ENCODE data around the gene MAK. TPM values are rescaled to one million over a fixed set of nuclear protein-coding genes. Genes with fewer than 3 reads are reported as not detected.

MAK gene
- total and polyA plus RNA-seq, 10 donors = 0.05 to 2.2 (median 0.78) TPM

DNA sequence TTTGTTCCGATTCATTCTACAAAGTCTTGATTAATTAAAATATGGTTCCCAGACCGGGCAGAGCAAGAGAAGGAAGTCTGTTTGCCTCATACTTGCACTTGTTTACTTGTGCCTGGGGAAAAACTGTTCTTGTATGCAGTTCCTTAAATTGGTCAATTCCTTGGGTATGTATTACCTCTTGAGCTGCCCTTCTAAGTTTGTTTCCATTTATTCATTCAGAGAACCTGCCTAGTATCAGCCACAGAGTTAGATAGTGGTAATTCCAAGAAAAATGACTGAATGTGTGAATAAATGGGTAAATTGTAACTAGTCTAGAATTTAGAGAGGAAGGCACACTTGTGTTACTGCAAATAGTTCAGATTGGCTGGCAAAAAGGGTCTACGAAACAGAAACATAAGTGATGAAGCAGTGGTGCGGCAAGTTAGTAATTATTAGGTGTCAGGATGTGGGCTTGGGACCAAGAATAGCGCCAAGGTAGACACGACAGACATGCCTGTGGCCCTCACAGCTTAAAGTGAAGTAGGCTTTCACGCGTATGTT lies 525 bp upstream of the MAK start:
- Histone ChIP-seq H3K27ac (peak overlapping the region in 7 of 8 donors; percentile 54 to 86 (median 70)), H3K27me3 (replicated peaks in 1 of 7) (peaks cover 0 to 66% (median 27%) of the 10 kb centered on the region in 7 donors), H3K36me3 (no peaks in the 10 kb centered on the region), H3K4me1 (peaks cover 4 to 27% (median 22%) of the 10 kb centered on the region in 6 donors), H3K9me3 (peaks cover 0 to 9% (median 0%) of the 10 kb centered on the region in 8 donors), H3K4me3 (peak overlapping the region; percentile 40 to 81 (median 72))
- TF ChIP-seq POLR2A (IDR thresholded peaks at IDR 0.05) = no peak
- no peak for TF ChIP-seq POLR2AphosphoS5 (IDR thresholded peaks at IDR 0.05)
- TF ChIP-seq, protein P1, sequence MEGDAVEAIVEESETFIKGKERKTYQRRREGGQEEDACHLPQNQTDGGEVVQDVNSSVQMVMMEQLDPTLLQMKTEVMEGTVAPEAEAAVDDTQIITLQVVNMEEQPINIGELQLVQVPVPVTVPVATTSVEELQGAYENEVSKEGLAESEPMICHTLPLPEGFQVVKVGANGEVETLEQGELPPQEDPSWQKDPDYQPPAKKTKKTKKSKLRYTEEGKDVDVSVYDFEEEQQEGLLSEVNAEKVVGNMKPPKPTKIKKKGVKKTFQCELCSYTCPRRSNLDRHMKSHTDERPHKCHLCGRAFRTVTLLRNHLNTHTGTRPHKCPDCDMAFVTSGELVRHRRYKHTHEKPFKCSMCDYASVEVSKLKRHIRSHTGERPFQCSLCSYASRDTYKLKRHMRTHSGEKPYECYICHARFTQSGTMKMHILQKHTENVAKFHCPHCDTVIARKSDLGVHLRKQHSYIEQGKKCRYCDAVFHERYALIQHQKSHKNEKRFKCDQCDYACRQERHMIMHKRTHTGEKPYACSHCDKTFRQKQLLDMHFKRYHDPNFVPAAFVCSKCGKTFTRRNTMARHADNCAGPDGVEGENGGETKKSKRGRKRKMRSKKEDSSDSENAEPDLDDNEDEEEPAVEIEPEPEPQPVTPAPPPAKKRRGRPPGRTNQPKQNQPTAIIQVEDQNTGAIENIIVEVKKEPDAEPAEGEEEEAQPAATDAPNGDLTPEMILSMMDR (IDR thresholded peaks at IDR 0.05 in 8 of 11, conservative IDR thresholded peaks at IDR 0.05 in 3 of 11) = no peak
- intact Hi-C loops (cut with DNase I; ENCODE audit: low total_unique reads) = no loop called here
- no peak for DNase-seq
- WGBS, 5 donors = 43 to 55% (median 51%) methylated on average over 8 of the region's 8 CpGs

DNA sequence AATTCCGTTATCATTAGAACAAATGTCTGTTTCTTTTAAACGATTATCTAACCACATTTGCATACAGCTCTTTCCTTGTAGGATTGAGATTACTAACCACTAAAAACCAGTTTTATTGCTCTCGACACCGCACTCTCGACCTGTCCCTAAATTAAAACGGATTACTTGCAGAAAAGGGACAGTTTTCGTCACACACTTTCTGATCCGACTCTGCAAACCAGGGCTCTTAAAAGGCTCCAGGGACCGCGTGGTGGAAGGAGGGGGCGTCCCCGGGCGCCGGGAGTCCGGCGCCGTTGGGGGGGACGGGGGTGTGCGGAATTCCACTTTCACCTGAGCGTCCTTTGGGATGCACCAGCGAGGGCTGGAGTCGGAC lies 731 bp downstream of the MAK start:
- peaks cover 0 to 9% (median 0%) of the 10 kb centered on the region in 8 donors for H3K9me3 ChIP-seq
- H3K27me3 ChIP-seq (replicated peaks in 1 of 7) = peaks cover 0 to 66% (median 27%) of the 10 kb centered on the region in 7 donors
- peaks cover 4 to 27% (median 22%) of the 10 kb centered on the region in 6 donors for H3K4me1 ChIP-seq
- intact Hi-C loops (cut with DNase I; ENCODE audit: low total_unique reads) = no loop called here
- H3K27ac ChIP-seq = peak overlapping the region in 4 of 8 donors; percentile 55 to 86 (median 75)
- TF ChIP-seq, protein P1 (IDR thresholded peaks at IDR 0.05 in 8 of 11, conservative IDR thresholded peaks at IDR 0.05 in 3 of 11) = no peak
- TF ChIP-seq POLR2AphosphoS5 (IDR thresholded peaks at IDR 0.05) (no peak), POLR2A (IDR thresholded peaks at IDR 0.05) (no peak)
- H3K36me3 ChIP-seq = no peaks in the 10 kb centered on the region
- H3K4me3 ChIP-seq = peak overlapping the region; percentile 40 to 81 (median 72)
- DNase-seq = no peak
- WGBS, 5 donors = 0 to 2% (median 0%) methylated on average over 17 to 22 of the region's 22 CpGs

DNA sequence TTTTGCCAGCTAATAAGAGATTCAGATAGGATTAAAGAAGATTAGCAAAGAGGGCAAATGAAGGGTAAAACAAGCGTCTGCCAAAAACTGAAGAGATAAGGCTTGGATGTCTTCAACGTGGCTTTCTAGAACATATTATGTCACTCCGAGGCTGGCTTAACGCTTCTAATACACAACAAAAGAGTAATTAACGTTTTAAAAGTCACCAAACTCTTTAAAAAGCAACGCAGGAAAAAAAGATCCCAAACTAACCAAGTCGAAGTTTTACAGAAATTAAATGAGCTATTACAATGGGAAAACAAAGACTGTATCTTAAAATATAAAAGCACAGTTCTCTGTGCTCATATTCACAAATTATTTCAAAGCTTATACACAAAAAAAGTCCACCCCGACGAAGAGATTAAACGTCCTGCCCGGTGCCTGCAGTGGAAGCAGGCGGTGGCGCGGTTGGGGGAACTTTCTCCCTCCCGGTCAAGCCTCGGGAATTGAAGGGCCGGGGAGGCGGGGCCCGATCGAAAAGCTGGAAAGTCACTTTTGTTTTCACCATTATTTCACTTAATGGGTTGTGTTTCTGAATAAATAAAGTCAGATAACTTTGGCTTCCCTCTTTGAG lies 1.2 kb downstream of the MAK start:
- TF ChIP-seq POLR2AphosphoS5 (IDR thresholded peaks at IDR 0.05) = no peak
- TF ChIP-seq POLR2A (IDR thresholded peaks at IDR 0.05) = no peak
- TF ChIP-seq, protein P1 (IDR thresholded peaks at IDR 0.05 in 8 of 11, conservative IDR thresholded peaks at IDR 0.05 in 3 of 11) = no peak
- Histone ChIP-seq H3K4me1 (peaks cover 4 to 27% (median 22%) of the 10 kb centered on the region in 6 donors), H3K27ac (peak overlapping the region in 1 of 8 donors; percentile 70), H3K4me3 (peak overlapping the region; percentile 40 to 81 (median 72)), H3K36me3 (no peaks in the 10 kb centered on the region), H3K9me3 (peaks cover 0 to 9% (median 0%) of the 10 kb centered on the region in 8 donors), H3K27me3 (replicated peaks in 1 of 7) (peaks cover 0 to 66% (median 27%) of the 10 kb centered on the region in 7 donors)
- intact Hi-C loops (cut with DNase I; ENCODE audit: low total_unique reads) = no loop called here
- WGBS, 5 donors = 4 to 6% (median 4%) methylated on average over 20 of the region's 20 CpGs
- peak; percentile 78 for DNase-seq

DNA sequence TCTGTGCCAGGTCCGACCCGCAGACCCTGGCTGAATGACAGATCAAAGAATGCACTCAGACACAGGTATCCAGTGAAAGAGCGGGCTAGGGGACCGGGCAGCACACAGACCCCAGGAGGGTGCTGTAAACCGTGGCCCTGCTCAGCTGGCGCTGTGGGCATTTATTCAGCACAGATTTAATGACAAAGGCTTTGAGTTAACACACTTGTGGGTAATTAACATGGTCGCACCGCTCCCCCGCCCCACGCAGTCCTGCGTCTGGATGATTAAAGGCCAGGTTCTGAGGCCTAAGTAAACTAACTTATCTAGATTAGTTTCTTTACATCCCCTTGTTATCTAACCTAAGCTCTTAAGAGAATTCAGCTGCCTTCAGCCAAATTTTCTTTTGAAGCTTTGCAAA lies 3.5 kb downstream of the MAK start:
- no peak overlapping the region for H3K27ac ChIP-seq
- peaks cover 0 to 51% (median 27%) of the 10 kb centered on the region in 7 donors for H3K27me3 ChIP-seq (replicated peaks in 1 of 7)
- no peak for DNase-seq
- WGBS, 5 donors = 95 to 99% (median 98%) methylated on average over 11 of the region's 11 CpGs
- TF ChIP-seq POLR2A (IDR thresholded peaks at IDR 0.05) (no peak), POLR2AphosphoS5 (IDR thresholded peaks at IDR 0.05) (no peak)
- TF ChIP-seq, protein P1 (IDR thresholded peaks at IDR 0.05 in 8 of 11, conservative IDR thresholded peaks at IDR 0.05 in 3 of 11) = no peak
- peaks cover 4 to 27% (median 22%) of the 10 kb centered on the region in 6 donors for H3K4me1 ChIP-seq
- intact Hi-C loops (cut with DNase I; ENCODE audit: low total_unique reads) = no loop called here
- H3K4me3 ChIP-seq = no peak overlapping the region
- H3K36me3 ChIP-seq = no peaks in the 10 kb centered on the region
- H3K9me3 ChIP-seq = peaks cover 0 to 9% (median 0%) of the 10 kb centered on the region in 8 donors
